HL-60 (cell line): ENCODE data around the gene REXO1.

Experiments
- DNase-seq, 2 experiments: peaks; one replicate each; pipeline ENCODE4 v3.0.0-alpha.2; 2010 to 2020; ENCODE audit warnings: low read depth in 1 of 2, low spot score in 1 of 2
- H3K27ac ChIP-seq: fragments of 250-450 bp; sonication (Bioruptor Pico); replicated peaks from 2 replicates; pipeline ENCODE4 v1.5.1; 2020; ENCODE audit warnings: mild to moderate bottlenecking, moderate library complexity
- H3K27me3 ChIP-seq: fragments of 250-450 bp; sonication (Bioruptor Pico); 2 replicates; pipeline ENCODE4 v1.5.1; 2021; ENCODE audit warnings: mild to moderate bottlenecking, moderate library complexity; ENCODE audit not compliant: insufficient read depth, poor library complexity, severe bottlenecking
- H3K4me3 ChIP-seq: replicated peaks from 2 replicates; pipeline ENCODE4 v1.5.1; 2011; ENCODE audit warnings: mild to moderate bottlenecking, control low read depth, low read length; ENCODE audit not compliant: insufficient read depth
- CTCF ChIP-seq: IDR thresholded peaks from one replicate; pipeline ENCODE4 v1.5.1; 2011; ENCODE audit warnings: low read length, control low read depth, inconsistent platforms; ENCODE audit not compliant: insufficient read depth
- GABPA ChIP-seq: IDR thresholded peaks from 2 replicates; pipeline ENCODE4 v1.6.1; 2012; ENCODE audit warnings: low read depth
- POLR2AphosphoS5 ChIP-seq: IDR thresholded peaks from 2 replicates; pipeline ENCODE4 v1.6.1; 2012; ENCODE audit warnings: low read depth
- REST ChIP-seq: IDR thresholded peaks from 2 replicates; pipeline ENCODE4 v1.6.1; 2012; ENCODE audit warnings: low read depth; ENCODE audit not compliant: insufficient replicate concordance
- SPI1 ChIP-seq: IDR thresholded peaks from 2 replicates; pipeline ENCODE4 v1.6.1; 2012; ENCODE audit warnings: low read depth, mild to moderate bottlenecking, borderline replicate concordance

REXO1 gene

GRCh38 chr19:1775951-1776605, 72.2 kb downstream of the REXO1 start:
- no peak for DNase-seq
- Histone ChIP-seq H3K27me3 (peaks cover 55% of the 10 kb centered on the region), H3K4me3 (no peak overlapping the region), H3K27ac (no peak overlapping the region)
- no peak for TF ChIP-seq SPI1
- no peak for TF ChIP-seq REST
- TF ChIP-seq CTCF: no peak
- no peak for TF ChIP-seq GABPA
- TF ChIP-seq POLR2AphosphoS5: no peak

GRCh38 chr19:1774989-1775772, 73.1 kb downstream of the REXO1 start:
- peak; percentile 8 for TF ChIP-seq CTCF
- no peak for TF ChIP-seq SPI1
- TF ChIP-seq REST: no peak
- Histone ChIP-seq H3K4me3 (no peak overlapping the region), H3K27me3 (peaks cover 50% of the 10 kb centered on the region), H3K27ac (no peak overlapping the region)
- peak in 1 of 2 experiments; percentile 19 for DNase-seq

- Histone ChIP-seq H3K27me3 (peaks cover 41% of the 10 kb centered on the region), H3K4me3 (no peak overlapping the region), H3K27ac (no peak overlapping the region)
- DNase-seq: no peak
- TF ChIP-seq REST (no peak), POLR2AphosphoS5 (no peak), GABPA (no peak), SPI1 (no peak), CTCF (no peak)
Measured at GRCh38 chr19:1773184-1773583, 75.1 kb downstream of the REXO1 start.
